Upper lobe of left lung (tissue), 4 donors: ENCODE data around the gene SREBF1.

ENCODE experiments used
- CTCF ChIP-seq, 6 experiments: fragments of 450-650 bp in 4 of 6; fragments of 200-600 bp in 2 of 6; sonication (generic) in 2 of 6; IDR thresholded peaks; one replicate each; pipeline ENCODE4 v1.5.1; 2016 to 2019; ENCODE audit warnings: antibody characterized with exemption in 6 of 6
- EP300 ChIP-seq, 4 donors: sonication (generic); formaldehyde crosslinking; IDR thresholded peaks; one replicate each; pipeline ENCODE4 v1.5.1; 2017; ENCODE audit warnings: antibody characterized with exemption in 4 of 4, control low read depth in 2 of 4
- POLR2A ChIP-seq, 4 donors: fragments of 450-650 bp; IDR thresholded peaks; one replicate each; pipeline ENCODE4 v1.5.1; 2016 to 2017; ENCODE audit warnings: antibody characterized with exemption in 4 of 4, mild to moderate bottlenecking in 2 of 4
- POLR2AphosphoS5 ChIP-seq, 2 donors: sonication (generic); formaldehyde crosslinking; IDR thresholded peaks; one replicate each; pipeline ENCODE4 v1.5.1; 2017; ENCODE audit warnings: antibody characterized with exemption in 2 of 2

- TF ChIP-seq CTCF (IDR thresholded peaks at IDR 0.05) (no peak), POLR2A (IDR thresholded peaks at IDR 0.05) (no peak), EP300 (IDR thresholded peaks at IDR 0.05) (no peak), POLR2AphosphoS5 (IDR thresholded peaks at IDR 0.05) (no peak)
Measured at GRCh38 chr17:17826942-17827785, 9.6 kb downstream of the SREBF1 start.
